Measurements from ENCODE around the gene ZNF154.

ZNF154 gene

GRCh38 chr19:57668635-57669034 lies 40.4 kb downstream of the ZNF154 start, which contains the start of gene ZSCAN4:
ZSCAN4 (plus strand) TSS chr19:57668935; CDS start chr19:57676146, 7,211 bp downstream.
- WGBS: 95% methylated on average over 2 of the region's 2 CpGs
- H3K27ac ChIP-seq (ENCODE audit: low read length, poor library complexity, severe bottlenecking): no peak within 1 kb of the TSS
- no peak within 1 kb of the TSS for H3K4ac ChIP-seq (ENCODE audit: low read depth in 1 of 2, low read length in 2 of 2)
- no peak within 1 kb of the TSS for H3K18ac ChIP-seq (ENCODE audit: low read depth in 1 of 2, low read length in 2 of 2)
- H2BK15ac ChIP-seq (ENCODE audit: low read depth, poor library complexity, severe bottlenecking): no peak within 1 kb of the TSS
- H3K9me3 ChIP-seq (ENCODE audit: control insufficient read depth, low read length): no peaks in the 10 kb centered on the region
- H2BK120ac ChIP-seq (ENCODE audit: low read depth, low read length): no peak within 1 kb of the TSS
- no peak within 1 kb of the TSS for H3K4me2 ChIP-seq (ENCODE audit: low read length, poor library complexity, severe bottlenecking)
- no peak for DNase-seq
- H2BK12ac ChIP-seq (ENCODE audit: low read length in 2 of 2): no peak within 1 kb of the TSS
- no peak within 1 kb of the TSS for H3K14ac ChIP-seq (ENCODE audit: low read length in 2 of 2)
- no peak within 1 kb of the TSS for H4K91ac ChIP-seq (ENCODE audit: low read length)
- no peak within 1 kb of the TSS for H3K9ac ChIP-seq (ENCODE audit: low read length)
- no peaks in the 10 kb centered on the region for H3K27me3 ChIP-seq (ENCODE audit: control insufficient read depth in 1 of 2, insufficient read depth in 1 of 2, low read length in 2 of 2)
- no peaks in the 10 kb centered on the region for H3K79me1 ChIP-seq (replicated peaks; ENCODE audit: low read length, poor library complexity, severe bottlenecking)
- H3K36me3 ChIP-seq (ENCODE audit: control insufficient read depth in 1 of 2, insufficient read depth in 2 of 2, low read depth in 1 of 2, low read length in 2 of 2): no peaks in the 10 kb centered on the region
- H3K4me1 ChIP-seq (ENCODE audit: control insufficient read depth, insufficient read depth, low read depth, low read length): peaks cover 8% of the 10 kb centered on the region
- H2BK5ac ChIP-seq (ENCODE audit: low read depth, low read length, poor library complexity, severe bottlenecking): no peak within 1 kb of the TSS
- H3K4me3 ChIP-seq (ENCODE audit: insufficient read depth in 1 of 2, low read depth in 1 of 2, low read length in 2 of 2): no peak within 1 kb of the TSS
- no peak within 1 kb of the TSS for H3K23ac ChIP-seq (ENCODE audit: low read length in 2 of 2)
- no peak within 1 kb of the TSS for H2AK5ac ChIP-seq (ENCODE audit: low read length, severe bottlenecking)
- no peak within 1 kb of the TSS for H2AFZ ChIP-seq (ENCODE audit: low read depth, low read length)
- H4K8ac ChIP-seq (ENCODE audit: low read length): no peak within 1 kb of the TSS

GRCh38 chr19:57667228-57667627 lies 41.8 kb downstream of the ZNF154 start:
- Histone ChIP-seq H3K36me3 (ENCODE audit: control insufficient read depth in 1 of 2, insufficient read depth in 2 of 2, low read depth in 1 of 2, low read length in 2 of 2) (no peaks in the 10 kb centered on the region), H2BK120ac (ENCODE audit: low read depth, low read length) (no peak overlapping the region), H3K27me3 (ENCODE audit: control insufficient read depth in 1 of 2, insufficient read depth in 1 of 2, low read length in 2 of 2) (no peaks in the 10 kb centered on the region)

GRCh38 chr19:57665261-57665806 lies 43.7 kb downstream of the ZNF154 start:
- no peak overlapping the region for H3K18ac ChIP-seq (ENCODE audit: low read depth in 1 of 2, low read length in 2 of 2)
- H2AK5ac ChIP-seq (ENCODE audit: low read length, severe bottlenecking): no peak overlapping the region
- 92% methylated on average over 8 of the region's 9 CpGs for WGBS
- no peak overlapping the region for H3K4me3 ChIP-seq (ENCODE audit: insufficient read depth in 1 of 2, low read depth in 1 of 2, low read length in 2 of 2)
- H3K79me1 ChIP-seq (replicated peaks; ENCODE audit: low read length, poor library complexity, severe bottlenecking): no peaks in the 10 kb centered on the region
- H3K23ac ChIP-seq (ENCODE audit: low read length in 2 of 2): no peak overlapping the region
- no peak overlapping the region for H3K14ac ChIP-seq (ENCODE audit: low read length in 2 of 2)
- no peaks in the 10 kb centered on the region for H3K9me3 ChIP-seq (ENCODE audit: control insufficient read depth, low read length)
- H2BK15ac ChIP-seq (ENCODE audit: low read depth, poor library complexity, severe bottlenecking): no peak overlapping the region
- peaks cover 9% of the 10 kb centered on the region for H3K4me1 ChIP-seq (ENCODE audit: control insufficient read depth, insufficient read depth, low read depth, low read length)
- H3K27me3 ChIP-seq (ENCODE audit: control insufficient read depth in 1 of 2, insufficient read depth in 1 of 2, low read length in 2 of 2): peaks cover 0 to 4% of the 10 kb centered on the region in 2 experiments
- no peak overlapping the region for H3K27ac ChIP-seq (ENCODE audit: low read length, poor library complexity, severe bottlenecking)
- DNase-seq: no peak
- no peak overlapping the region for H3K9ac ChIP-seq (ENCODE audit: low read length)
- no peak overlapping the region for H2BK12ac ChIP-seq (ENCODE audit: low read length in 2 of 2)
- no peak overlapping the region for H4K8ac ChIP-seq (ENCODE audit: low read length)
- H3K36me3 ChIP-seq (ENCODE audit: control insufficient read depth in 1 of 2, insufficient read depth in 2 of 2, low read depth in 1 of 2, low read length in 2 of 2): no peaks in the 10 kb centered on the region
- no peak overlapping the region for H2AFZ ChIP-seq (ENCODE audit: low read depth, low read length)
- H3K4ac ChIP-seq (ENCODE audit: low read depth in 1 of 2, low read length in 2 of 2): no peak overlapping the region
- no peak overlapping the region for H3K4me2 ChIP-seq (ENCODE audit: low read length, poor library complexity, severe bottlenecking)
- no peak overlapping the region for H2BK120ac ChIP-seq (ENCODE audit: low read depth, low read length)
- H2BK5ac ChIP-seq (ENCODE audit: low read depth, low read length, poor library complexity, severe bottlenecking): no peak overlapping the region
- no peak overlapping the region for H4K91ac ChIP-seq (ENCODE audit: low read length)

More at GRCh38 chr19:57667228-57667627, 41.8 kb downstream of the ZNF154 start:
- no peak overlapping the region for H2BK12ac ChIP-seq (ENCODE audit: low read length in 2 of 2)
- H2AK5ac ChIP-seq (ENCODE audit: low read length, severe bottlenecking): no peak overlapping the region
- H2BK5ac ChIP-seq (ENCODE audit: low read depth, low read length, poor library complexity, severe bottlenecking): no peak overlapping the region
- H4K91ac ChIP-seq (ENCODE audit: low read length): no peak overlapping the region
- no peak overlapping the region for H3K18ac ChIP-seq (ENCODE audit: low read depth in 1 of 2, low read length in 2 of 2)
- no peak overlapping the region for H3K4ac ChIP-seq (ENCODE audit: low read depth in 1 of 2, low read length in 2 of 2)
- DNase-seq: no peak
- H3K79me1 ChIP-seq (replicated peaks; ENCODE audit: low read length, poor library complexity, severe bottlenecking): no peaks in the 10 kb centered on the region
- H3K27ac ChIP-seq (ENCODE audit: low read length, poor library complexity, severe bottlenecking): no peak overlapping the region
- H4K8ac ChIP-seq (ENCODE audit: low read length): no peak overlapping the region
- no peak overlapping the region for H2AFZ ChIP-seq (ENCODE audit: low read depth, low read length)
- H3K9ac ChIP-seq (ENCODE audit: low read length): no peak overlapping the region
- 93% methylated on average over 1 of the region's 1 CpG for WGBS
- H3K23ac ChIP-seq (ENCODE audit: low read length in 2 of 2): no peak overlapping the region
- H3K4me3 ChIP-seq (ENCODE audit: insufficient read depth in 1 of 2, low read depth in 1 of 2, low read length in 2 of 2): no peak overlapping the region
- H3K4me2 ChIP-seq (ENCODE audit: low read length, poor library complexity, severe bottlenecking): no peak overlapping the region
- H2BK15ac ChIP-seq (ENCODE audit: low read depth, poor library complexity, severe bottlenecking): no peak overlapping the region
- H3K9me3 ChIP-seq (ENCODE audit: control insufficient read depth, low read length): no peaks in the 10 kb centered on the region
- H3K4me1 ChIP-seq (ENCODE audit: control insufficient read depth, insufficient read depth, low read depth, low read length): peaks cover 9% of the 10 kb centered on the region
- no peak overlapping the region for H3K14ac ChIP-seq (ENCODE audit: low read length in 2 of 2)

GRCh38 chr19:57664269-57665127 lies 44.5 kb downstream of the ZNF154 start:
- no peak overlapping the region for H3K14ac ChIP-seq (ENCODE audit: low read length in 2 of 2)
- no peaks in the 10 kb centered on the region for H3K36me3 ChIP-seq (ENCODE audit: control insufficient read depth in 1 of 2, insufficient read depth in 2 of 2, low read depth in 1 of 2, low read length in 2 of 2)
- no peak overlapping the region for H3K23ac ChIP-seq (ENCODE audit: low read length in 2 of 2)
- peak overlapping the region; percentile 67 for H3K4me2 ChIP-seq (ENCODE audit: low read length, poor library complexity, severe bottlenecking)
- peak overlapping the region; percentile 38 for H3K27ac ChIP-seq (ENCODE audit: low read length, poor library complexity, severe bottlenecking)
- H3K9ac ChIP-seq (ENCODE audit: low read length): peak overlapping the region; percentile 75
- peak overlapping the region; percentile 64 to 75 for H3K4me3 ChIP-seq (ENCODE audit: insufficient read depth in 1 of 2, low read depth in 1 of 2, low read length in 2 of 2)
- H2BK15ac ChIP-seq (ENCODE audit: low read depth, poor library complexity, severe bottlenecking): peak overlapping the region; percentile 87
- no peak overlapping the region for H2BK5ac ChIP-seq (ENCODE audit: low read depth, low read length, poor library complexity, severe bottlenecking)
- H2AFZ ChIP-seq (ENCODE audit: low read depth, low read length): peak overlapping the region; percentile 73
- H3K4me1 ChIP-seq (ENCODE audit: control insufficient read depth, insufficient read depth, low read depth, low read length): peaks cover 9% of the 10 kb centered on the region
- peak overlapping the region in 1 of 2 experiments; percentile 59 for H2BK12ac ChIP-seq (ENCODE audit: low read length in 2 of 2)
- H3K27me3 ChIP-seq (ENCODE audit: control insufficient read depth in 1 of 2, insufficient read depth in 1 of 2, low read length in 2 of 2): peaks cover 4 to 5% of the 10 kb centered on the region in 2 experiments
- no peak overlapping the region for H2AK5ac ChIP-seq (ENCODE audit: low read length, severe bottlenecking)
- peak; percentile 66 for DNase-seq
- peak overlapping the region in 1 of 2 experiments; percentile 44 for H3K4ac ChIP-seq (ENCODE audit: low read depth in 1 of 2, low read length in 2 of 2)
- H3K18ac ChIP-seq (ENCODE audit: low read depth in 1 of 2, low read length in 2 of 2): peak overlapping the region; percentile 52 to 85
- 4% methylated on average over 49 of the region's 64 CpGs for WGBS
- no peaks in the 10 kb centered on the region for H3K9me3 ChIP-seq (ENCODE audit: control insufficient read depth, low read length)
- H4K91ac ChIP-seq (ENCODE audit: low read length): no peak overlapping the region
- H2BK120ac ChIP-seq (ENCODE audit: low read depth, low read length): no peak overlapping the region
- no peaks in the 10 kb centered on the region for H3K79me1 ChIP-seq (replicated peaks; ENCODE audit: low read length, poor library complexity, severe bottlenecking)
- peak overlapping the region; percentile 80 for H4K8ac ChIP-seq (ENCODE audit: low read length)
